CD4-positive, alpha-beta T cell (primary cell): Measurements from ENCODE around the gene CCNG2. TPM values are rescaled to one million over a fixed set of nuclear protein-coding genes. Genes with fewer than 3 reads are reported as not detected.

ENCODE experiments used
- ATAC-seq: fragments of 200-7000 bp; cut with Tn5 transposase; one replicate; pipeline ENCODE4 v1.10.0; 2022; ENCODE audit warnings: mild to moderate bottlenecking; ENCODE audit not compliant: poor library complexity
- CTCF ChIA-PET: fragments of 350-600 bp; sonication (Branson Sonifier 250); formaldehyde crosslinking; loops from one replicate; lab custom pipeline; 2021; ENCODE audit warnings: antibody characterized with exemption, inconsistent platforms; lab: Charles Lee
- POLR2A ChIA-PET: fragments of 350-600 bp; sonication (Branson Sonifier 250); formaldehyde crosslinking; loops from one replicate; lab custom pipeline; 2021; ENCODE audit warnings: antibody characterized with exemption, inconsistent platforms; lab: Charles Lee
- DNase-seq, 14 experiments: peaks; one replicate each; pipeline ENCODE4 v3.0.0-alpha.2; 2013 to 2020; ENCODE audit warnings: mixed read lengths in 2 of 14
- H3K27ac ChIP-seq, 2 donors: one replicate each; pipeline versions ENCODE4 v1.5.1 to v1.7.0; 2013; ENCODE audit warnings: low read length in 2 of 2, low read depth in 1 of 2, mild to moderate bottlenecking in 1 of 2
- H3K27me3 ChIP-seq, 2 experiments: 1 replicate in 1 of 2; 2 replicates in 1 of 2; pipeline versions ENCODE4 v1.6.1 to v1.7.0; 2013; ENCODE audit warnings: low read length in 2 of 2, control low read depth in 1 of 2, mild to moderate bottlenecking in 1 of 2, moderate library complexity in 1 of 2; ENCODE audit not compliant: insufficient read depth in 2 of 2, control insufficient read depth in 1 of 2
- H3K36me3 ChIP-seq: one replicate; pipeline ENCODE4 v1.6.1; 2013; ENCODE audit warnings: low read length, control low read depth; ENCODE audit not compliant: insufficient read depth
- H3K4me1 ChIP-seq: one replicate; pipeline ENCODE4 v1.6.1; 2013; ENCODE audit warnings: low read length, control low read depth; ENCODE audit not compliant: insufficient read depth
- H3K4me3 ChIP-seq: one replicate; pipeline ENCODE4 v1.5.1; 2013; ENCODE audit warnings: mild to moderate bottlenecking, low read length, moderate library complexity
- H3K9me3 ChIP-seq, 2 experiments: 1 replicate in 1 of 2; 2 replicates in 1 of 2; pipeline versions ENCODE4 v1.6.1 to v1.7.0; 2013; ENCODE audit warnings: low read length in 2 of 2, mild to moderate bottlenecking in 2 of 2, control low read depth in 1 of 2, moderate library complexity in 1 of 2; ENCODE audit not compliant: control insufficient read depth in 1 of 2, insufficient read depth in 1 of 2
- H3K27ac Mint-ChIP-seq: one replicate; pipeline ENCODE4 v1.8.0; 2020; ENCODE audit warnings: mixed read lengths
- H3K27me3 Mint-ChIP-seq: one replicate; pipeline ENCODE4 v1.8.0; 2021; ENCODE audit warnings: mixed read lengths
- H3K36me3 Mint-ChIP-seq: one replicate; pipeline ENCODE4 v1.8.0; 2021; ENCODE audit warnings: low read depth, mixed read lengths
- H3K4me1 Mint-ChIP-seq: one replicate; pipeline ENCODE4 v1.8.0; 2021; ENCODE audit warnings: low read depth, mixed read lengths
- H3K4me3 Mint-ChIP-seq: one replicate; pipeline ENCODE4 v1.8.0; 2020; ENCODE audit warnings: mild to moderate bottlenecking, mixed read lengths
- H3K9me3 Mint-ChIP-seq: one replicate; pipeline ENCODE4 v1.8.0; 2020; ENCODE audit warnings: mixed read lengths
- CTCF ChIP-seq: fragments of 200-600 bp; IDR thresholded peaks from one replicate; pipeline ENCODE4 v1.8.0; 2022; ENCODE audit warnings: antibody characterized with exemption, mild to moderate bottlenecking
- intact Hi-C, 2 experiments: fragments of 100-400 bp; cut with DNase I in 1 of 2; cut with micrococcal nuclease in 1 of 2; formaldehyde crosslinking; loops; one replicate each; pipeline versions ENCODE4 v1.15.1 to v1.9.0; 2023 to 2025; cut with DNase I, micrococcal nuclease
- total RNA-seq, 174 experiments: library from RNA in 2 of 174; stranded (reverse) in 2 of 174; gene quantifications; one replicate each; pipeline ENCODE4 v1.2.3 and lab custom pipeline; 2021 to 2026

Gene CCNG2
- total RNA-seq, 2 experiments from 2014 or later, result 20.6 to 21.3 TPM

GRCh38 chr4:77185686-77186085 is 28.7 kb downstream of the CCNG2 start:
- no peaks in the 10 kb centered on the region for H3K27me3 Mint-ChIP-seq

GRCh38 chr4:77187322-77187721 is 30.3 kb downstream of the CCNG2 start:
- DNase-seq (no peak), ATAC-seq (no peak)
- no peaks in the 10 kb centered on the region for H3K36me3 ChIP-seq
- no peaks in the 10 kb centered on the region for H3K4me1 ChIP-seq
- Mint-ChIP-seq H3K9me3 (no peaks in the 10 kb centered on the region), H3K4me3 (no peak overlapping the region), H3K27ac (no peak overlapping the region), H3K36me3 (no peaks in the 10 kb centered on the region), H3K4me1 (peaks cover 3% of the 10 kb centered on the region), H3K27me3 (no peaks in the 10 kb centered on the region)
- no peaks in the 10 kb centered on the region for H3K9me3 ChIP-seq
- POLR2A ChIA-PET, result no interaction called here
- no peak for TF ChIP-seq CTCF
- no peak overlapping the region for H3K4me3 ChIP-seq
- intact Hi-C loops, result no loop called here
- H3K27me3 ChIP-seq, result no peaks in the 10 kb centered on the region
- H3K27ac ChIP-seq, result no peak overlapping the region
- CTCF ChIA-PET, result no interaction called here

More at GRCh38 chr4:77185686-77186085, 28.7 kb downstream of the CCNG2 start:
- no peaks in the 10 kb centered on the region for H3K36me3 Mint-ChIP-seq
- ChIA-PET POLR2A (interaction anchor here (0.7 kb wide), 1 partner anchor 8 kb away, joined by 3 read pairs; no protein-coding TSS in a partner anchor), CTCF (no interaction called here)
- intact Hi-C loops, result no loop called here
- Histone ChIP-seq H3K4me1 (no peaks in the 10 kb centered on the region), H3K27me3 (no peaks in the 10 kb centered on the region), H3K36me3 (no peaks in the 10 kb centered on the region), H3K27ac (no peak overlapping the region), H3K9me3 (no peaks in the 10 kb centered on the region), H3K4me3 (no peak overlapping the region)
- no peak for ATAC-seq
- no peak for TF ChIP-seq CTCF
- no peaks in the 10 kb centered on the region for H3K4me1 Mint-ChIP-seq
- DNase-seq, result no peak
- no peak overlapping the region for H3K4me3 Mint-ChIP-seq
- H3K27ac Mint-ChIP-seq, result no peak overlapping the region
- H3K9me3 Mint-ChIP-seq, result no peaks in the 10 kb centered on the region

- H3K4me3 Mint-ChIP-seq, result no peak overlapping the region
- Histone ChIP-seq H3K27me3 (no peaks in the 10 kb centered on the region), H3K9me3 (no peaks in the 10 kb centered on the region), H3K27ac (no peak overlapping the region), H3K36me3 (no peaks in the 10 kb centered on the region), H3K4me3 (no peak overlapping the region), H3K4me1 (peaks cover 10% of the 10 kb centered on the region)
- no peak overlapping the region for H3K27ac Mint-ChIP-seq
- ChIA-PET POLR2A (no interaction called here), CTCF (interaction anchor here (1.1 kb wide), 1 partner anchor 94 kb away, joined by 3 read pairs; no protein-coding TSS in a partner anchor)
- no peaks in the 10 kb centered on the region for H3K9me3 Mint-ChIP-seq
- DNase-seq, result no peak
- no peaks in the 10 kb centered on the region for H3K27me3 Mint-ChIP-seq
- peaks cover 12% of the 10 kb centered on the region for H3K4me1 Mint-ChIP-seq
- intact Hi-C loops, result no loop called here
- no peak for ATAC-seq
- no peak for TF ChIP-seq CTCF
- no peaks in the 10 kb centered on the region for H3K36me3 Mint-ChIP-seq
These were observed 31.7 kb downstream of the CCNG2 start for GRCh38 chr4:77188498-77189220.
